GM08714 (cell line): ENCODE results near the gene SPINT2.

ENCODE experiments used
- H3K4me3 ChIP-seq: fragments of 200-500 bp; sonication (Bioruptor generic); 2 replicates; pipeline ENCODE4 v1.5.1; 2014; ENCODE audit warnings: mild to moderate bottlenecking, low read length, inconsistent platforms
- ZNF274 ChIP-seq: IDR thresholded peaks from 2 replicates; pipeline ENCODE4 v1.6.1; 2012; ENCODE audit warnings: mild to moderate bottlenecking, low read depth, low read length

The SPINT2 gene

DNA sequence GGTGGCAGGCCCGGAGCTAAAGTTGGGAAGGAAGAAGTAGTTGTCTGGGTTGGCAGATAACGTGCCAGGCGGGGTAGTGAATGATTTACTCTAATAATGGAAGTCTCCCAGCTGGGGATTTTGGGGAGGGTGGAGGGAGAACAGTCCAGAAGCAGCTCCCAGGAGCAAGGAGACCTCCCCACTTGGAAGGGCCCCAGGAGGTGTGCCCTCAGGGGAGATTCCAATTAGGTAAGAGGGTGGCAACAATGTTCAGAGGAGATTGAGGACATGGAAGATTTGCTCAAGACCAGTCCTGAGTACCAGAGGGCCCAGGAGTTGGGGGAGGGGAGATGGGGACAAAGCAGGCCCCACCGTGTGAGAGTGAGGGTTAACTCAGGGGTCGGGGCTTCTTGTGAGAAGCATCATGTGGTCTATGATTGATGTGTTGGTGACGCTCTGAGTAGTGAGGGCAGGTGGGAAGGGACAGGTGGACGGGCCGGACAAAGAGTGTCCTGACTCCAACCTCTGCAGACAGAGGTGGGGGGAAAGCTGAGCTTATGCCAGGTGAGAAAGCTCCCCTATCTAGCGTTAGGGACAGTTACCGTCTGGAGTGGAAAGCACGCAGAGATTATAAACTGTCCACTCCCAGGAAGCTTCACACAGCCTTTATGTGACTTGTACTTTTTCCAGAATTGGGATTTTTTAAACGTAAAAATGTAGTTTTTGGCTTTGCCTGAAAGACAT is 3.5 kb downstream of the SPINT2 start:
- no peak for TF ChIP-seq ZNF274
- no peak overlapping the region for H3K4me3 ChIP-seq

DNA sequence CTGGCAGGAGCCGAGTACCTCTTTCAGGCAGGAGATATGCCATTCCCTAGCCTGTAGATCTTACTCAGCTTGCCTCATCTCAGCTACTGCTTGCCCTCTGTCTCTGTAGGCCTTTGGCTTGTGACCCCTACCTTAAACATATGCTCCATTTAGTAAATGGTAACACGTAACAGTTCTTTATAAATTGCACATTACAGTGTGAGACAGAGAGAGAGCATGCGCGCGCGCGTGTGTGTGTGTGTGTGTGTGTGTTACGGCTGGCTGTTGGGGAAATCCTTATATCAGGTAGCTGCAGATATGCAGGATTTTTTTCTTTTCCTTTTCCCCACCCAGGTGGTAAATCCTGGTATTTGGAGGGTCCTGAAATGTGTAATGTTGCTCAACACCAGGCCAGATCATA is 4.2 kb downstream of the SPINT2 start:
- no peak overlapping the region for H3K4me3 ChIP-seq
- TF ChIP-seq ZNF274: no peak

DNA sequence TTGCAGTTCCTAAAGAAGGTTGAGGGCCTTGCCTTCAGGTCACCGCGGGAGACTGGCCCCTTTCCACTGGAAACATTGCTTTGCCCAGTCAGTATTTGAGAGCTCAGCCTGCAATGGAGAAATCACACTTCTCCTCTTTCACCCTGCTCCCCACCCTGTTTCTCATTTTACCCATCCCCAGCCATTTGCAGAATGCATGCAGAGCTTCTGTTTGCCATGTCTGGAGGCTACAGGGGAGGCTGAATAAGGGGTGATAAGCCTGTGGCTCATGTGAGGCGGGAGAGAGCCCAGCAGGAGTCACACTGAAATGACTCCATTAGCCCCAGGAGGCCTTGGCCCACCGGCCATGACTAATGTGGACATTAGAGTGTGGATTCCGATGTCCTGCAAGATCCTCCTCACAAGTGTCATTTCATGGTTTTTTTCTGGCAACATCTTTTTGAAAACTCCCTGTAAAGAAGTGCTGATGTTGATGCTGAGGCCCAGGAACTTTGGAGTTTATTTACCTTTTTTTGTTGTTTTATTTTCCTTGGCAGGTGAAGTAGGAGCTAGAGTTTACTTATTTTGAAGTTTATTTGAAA is 6.3 kb downstream of the SPINT2 start:
- H3K4me3 ChIP-seq: no peak overlapping the region
- no peak for TF ChIP-seq ZNF274

DNA sequence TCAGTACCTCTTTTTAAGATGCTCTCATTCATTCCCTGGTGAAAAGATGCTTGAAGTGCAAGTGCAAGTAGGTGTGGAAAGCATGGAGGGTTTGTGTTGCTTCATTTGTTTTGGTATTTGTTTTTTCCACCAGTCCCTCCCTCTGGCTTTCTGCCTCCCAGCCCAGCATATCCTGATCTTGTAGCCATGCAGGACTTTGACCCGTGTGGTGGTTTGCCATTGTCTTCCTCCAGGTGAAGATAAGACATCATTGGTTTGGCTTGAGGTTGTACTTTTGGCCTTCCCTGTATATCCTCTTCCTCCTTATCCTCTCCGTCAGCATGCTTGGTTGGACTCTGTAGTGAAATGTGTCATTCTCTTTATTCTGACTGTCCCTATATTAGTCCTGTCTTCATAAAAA is 9.1 kb downstream of the SPINT2 start:
- TF ChIP-seq ZNF274: no peak
- H3K4me3 ChIP-seq: no peak overlapping the region

DNA sequence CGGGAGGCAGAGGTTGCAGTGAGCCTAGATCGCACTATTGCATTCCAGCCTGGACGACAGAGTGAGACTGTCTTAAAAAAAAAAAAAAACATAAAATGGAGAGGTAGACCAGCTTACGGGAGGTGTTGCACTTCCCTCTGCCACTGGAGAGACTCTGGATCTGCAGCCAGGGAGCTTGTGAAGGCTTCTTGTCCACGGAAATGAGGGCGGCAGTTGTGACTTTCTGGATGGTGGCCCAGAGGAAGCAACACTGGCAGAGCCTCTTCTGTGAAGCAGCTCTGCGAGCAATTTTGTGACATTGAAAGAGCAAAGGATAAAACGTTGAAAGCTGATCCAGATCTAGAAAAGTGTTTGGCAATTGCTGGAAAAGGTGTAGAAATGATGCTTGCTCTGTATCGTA is 10.4 kb downstream of the SPINT2 start:
- no peak for TF ChIP-seq ZNF274
- no peak overlapping the region for H3K4me3 ChIP-seq

DNA sequence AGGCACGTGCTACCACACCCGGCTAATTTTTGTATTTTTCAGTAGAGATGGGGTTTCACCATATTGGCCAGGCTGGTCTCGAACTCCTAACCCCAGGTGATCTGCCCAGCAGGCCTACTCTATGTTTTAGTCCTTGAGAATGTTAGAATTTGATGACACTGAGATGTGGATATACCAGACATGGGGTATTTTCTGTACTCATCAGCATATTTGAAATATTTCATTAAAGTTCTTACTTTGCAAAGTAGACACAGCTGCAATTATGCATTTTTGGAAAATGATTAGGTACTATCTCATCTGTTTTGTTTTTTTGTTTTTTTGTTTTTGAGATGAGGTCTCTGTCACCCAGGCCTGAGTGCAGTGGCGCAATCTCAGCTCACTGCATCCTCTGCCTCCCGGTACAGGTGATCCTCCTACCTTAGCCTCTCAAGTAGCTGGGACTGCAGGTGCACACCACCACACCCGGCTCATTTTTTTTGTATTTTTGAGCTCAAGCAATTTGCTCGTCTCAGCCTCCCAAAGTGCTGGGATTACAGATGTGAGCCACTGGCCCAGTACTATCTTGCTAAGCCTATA is 12.7 kb downstream of the SPINT2 start:
- no peak for TF ChIP-seq ZNF274
- H3K4me3 ChIP-seq: no peak overlapping the region

DNA sequence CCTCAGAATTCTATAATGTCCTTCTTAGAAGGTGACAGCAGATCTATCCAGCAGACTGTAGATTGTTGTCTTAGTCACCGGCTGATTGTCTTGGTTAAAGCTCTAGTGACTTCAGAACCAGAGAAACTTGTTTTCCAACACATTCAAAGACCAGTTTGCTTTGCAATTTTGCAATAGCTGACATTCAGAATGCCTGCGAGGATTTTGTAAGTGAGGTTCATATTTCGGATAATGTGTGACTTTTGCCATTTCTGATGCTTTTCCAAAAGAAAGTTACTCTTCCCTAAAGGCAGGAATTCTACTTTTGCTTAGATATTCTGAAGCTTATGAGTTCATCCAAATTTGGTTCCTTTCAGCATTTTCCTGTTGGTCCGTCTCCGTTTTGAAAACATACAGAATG is 13.2 kb downstream of the SPINT2 start:
- no peak for TF ChIP-seq ZNF274
- H3K4me3 ChIP-seq: no peak overlapping the region

DNA sequence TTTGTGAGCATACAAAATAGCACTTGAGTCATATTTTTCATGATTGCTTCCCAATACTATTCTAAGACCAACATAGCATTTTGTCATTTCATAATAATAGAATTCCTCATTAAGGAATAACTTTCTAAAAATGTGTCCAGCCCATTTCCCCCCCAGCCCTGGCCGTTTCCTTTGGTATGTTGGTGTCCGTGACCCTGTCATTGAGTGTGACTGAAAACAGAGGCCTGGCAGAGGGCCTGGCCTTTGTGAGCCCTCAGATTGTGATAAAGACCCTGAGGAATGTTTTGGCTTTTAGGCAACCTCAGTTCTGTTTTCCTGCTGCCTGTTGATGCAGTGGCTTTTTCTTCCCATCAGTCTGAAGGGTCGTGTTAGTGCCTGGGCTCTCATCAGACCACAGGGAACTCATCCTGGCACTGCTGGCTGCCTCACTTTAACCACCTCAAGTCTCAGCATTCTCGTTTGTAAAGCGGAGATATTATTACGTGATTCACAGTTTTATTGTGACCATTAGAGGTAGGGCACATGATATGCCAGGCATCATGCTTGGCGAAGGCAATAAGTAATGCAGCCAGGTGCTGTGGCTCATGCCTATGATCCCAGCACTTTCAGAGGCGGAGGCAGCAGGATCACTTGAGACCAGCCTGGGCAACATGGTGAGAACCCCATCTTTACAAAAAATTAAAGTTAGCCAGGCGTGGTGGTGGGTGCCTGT is 13.8 kb downstream of the SPINT2 start:
- TF ChIP-seq ZNF274: no peak
- no peak overlapping the region for H3K4me3 ChIP-seq

DNA sequence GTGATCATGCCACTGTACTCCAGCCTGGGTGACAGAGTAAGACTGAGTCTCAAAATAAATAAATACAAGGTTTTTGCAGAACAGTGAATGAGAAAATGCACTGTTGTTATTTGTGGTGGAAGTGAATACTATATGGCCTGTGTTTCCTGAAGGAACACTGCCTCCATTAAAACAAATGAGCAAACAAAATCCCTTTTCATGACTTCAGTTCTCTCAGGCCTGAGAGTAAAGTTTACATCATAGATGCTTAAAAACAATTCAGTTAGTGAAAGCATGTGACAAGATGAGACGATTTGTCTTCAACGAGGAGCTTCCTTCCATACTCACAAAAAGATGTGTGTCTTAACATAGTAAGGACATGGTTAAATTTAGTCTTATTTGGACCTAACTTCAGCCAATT is 14.4 kb downstream of the SPINT2 start:
- H3K4me3 ChIP-seq: no peak overlapping the region
- TF ChIP-seq ZNF274: no peak

DNA sequence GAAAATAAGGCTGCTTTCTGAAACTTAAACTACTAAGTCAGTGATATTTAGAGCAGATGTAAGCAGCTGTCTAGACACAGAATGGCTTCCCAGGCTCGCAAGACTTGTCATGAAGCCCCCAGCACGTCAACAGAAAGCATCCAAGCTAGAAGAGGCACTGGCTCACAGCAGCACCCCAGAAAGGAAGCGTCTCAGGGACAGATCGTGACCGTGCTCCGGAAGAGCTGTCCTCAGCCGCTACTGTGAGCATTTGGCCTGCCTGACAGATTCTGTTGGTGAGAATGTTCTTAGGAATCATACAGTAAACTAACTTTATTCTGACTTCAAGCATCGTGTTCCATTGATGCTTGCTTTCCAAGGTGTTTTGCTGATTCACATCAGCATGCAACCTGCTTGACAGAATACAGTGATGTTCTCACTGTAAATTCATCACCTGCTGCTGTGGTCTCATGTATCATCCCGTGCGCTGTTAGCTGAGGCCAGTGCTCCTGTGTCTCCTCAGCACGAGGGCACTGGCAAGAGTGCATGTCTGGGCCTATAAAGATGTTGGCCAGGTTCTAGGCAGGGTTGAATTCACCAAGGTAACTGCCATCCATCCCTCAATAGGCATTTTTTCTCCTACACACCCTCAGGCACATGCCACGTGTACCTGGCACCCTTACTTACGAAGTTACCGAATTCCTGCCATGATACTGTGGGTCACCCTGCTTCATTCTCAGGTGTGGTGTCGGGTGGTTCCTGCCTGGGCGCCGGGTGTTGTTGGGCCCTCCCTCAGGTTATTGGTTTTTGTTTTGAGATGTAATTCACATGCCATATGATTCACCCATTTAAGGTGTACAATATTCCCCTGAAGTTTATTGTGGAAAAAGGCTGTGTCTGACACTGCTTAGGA is 15.9 kb downstream of the SPINT2 start:
- no peak overlapping the region for H3K4me3 ChIP-seq
- no peak for TF ChIP-seq ZNF274

DNA sequence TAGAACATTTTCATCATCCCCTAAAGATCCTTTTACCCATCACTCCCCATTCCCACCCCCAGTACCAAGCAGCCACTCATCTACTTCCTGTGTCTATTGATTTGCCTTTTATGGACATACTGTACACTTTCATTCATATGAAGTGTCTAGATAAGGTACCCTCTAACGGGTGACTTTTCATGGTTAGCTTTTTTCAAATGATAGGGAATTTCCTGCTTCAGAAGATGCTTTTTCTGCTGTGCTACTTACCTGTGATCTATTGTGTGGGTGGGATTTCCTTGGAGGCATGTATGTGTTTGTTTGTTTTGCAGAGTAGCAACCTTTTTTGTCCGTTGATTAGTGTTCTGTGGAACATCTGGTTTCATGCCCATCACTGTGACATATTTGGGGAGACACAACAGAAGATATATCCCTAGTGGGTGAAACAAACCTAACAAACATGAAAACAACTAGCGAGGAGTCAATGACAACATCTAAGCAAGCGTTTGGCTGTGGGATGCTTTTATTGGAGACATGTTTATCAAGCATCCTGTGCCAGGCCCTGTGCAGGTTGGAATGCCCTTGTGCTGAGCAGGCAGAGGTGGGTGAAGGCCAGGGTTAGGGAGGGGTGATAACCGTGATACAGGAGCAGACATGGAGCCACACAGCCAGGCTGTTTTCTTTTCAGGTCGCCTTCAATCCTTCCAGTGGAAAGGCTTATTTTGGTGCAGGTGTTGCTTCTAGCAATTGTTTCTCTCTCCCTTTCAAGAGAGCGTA is 17.6 kb downstream of the SPINT2 start:
- no peak overlapping the region for H3K4me3 ChIP-seq
- TF ChIP-seq ZNF274: no peak

DNA sequence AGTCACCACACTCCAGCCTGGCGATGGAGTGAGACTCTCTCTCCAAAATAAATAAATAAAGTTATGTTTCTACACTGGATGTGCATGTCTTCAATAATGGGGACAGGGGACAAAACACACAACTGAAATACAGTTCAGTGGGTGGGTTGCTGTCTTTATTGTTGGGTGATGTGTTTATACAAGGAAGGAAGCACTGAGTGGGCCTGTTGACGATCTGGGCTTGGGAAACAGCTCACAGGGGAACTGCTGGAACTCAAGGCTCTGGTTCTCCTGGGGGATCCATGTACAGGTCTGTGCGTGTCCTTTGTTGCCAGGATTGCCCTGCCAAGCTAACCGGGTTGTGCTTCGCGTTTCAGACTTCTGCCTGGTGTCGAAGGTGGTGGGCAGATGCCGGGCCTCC is 18.9 kb downstream of the SPINT2 start:
- no peak for TF ChIP-seq ZNF274
- no peak overlapping the region for H3K4me3 ChIP-seq

DNA sequence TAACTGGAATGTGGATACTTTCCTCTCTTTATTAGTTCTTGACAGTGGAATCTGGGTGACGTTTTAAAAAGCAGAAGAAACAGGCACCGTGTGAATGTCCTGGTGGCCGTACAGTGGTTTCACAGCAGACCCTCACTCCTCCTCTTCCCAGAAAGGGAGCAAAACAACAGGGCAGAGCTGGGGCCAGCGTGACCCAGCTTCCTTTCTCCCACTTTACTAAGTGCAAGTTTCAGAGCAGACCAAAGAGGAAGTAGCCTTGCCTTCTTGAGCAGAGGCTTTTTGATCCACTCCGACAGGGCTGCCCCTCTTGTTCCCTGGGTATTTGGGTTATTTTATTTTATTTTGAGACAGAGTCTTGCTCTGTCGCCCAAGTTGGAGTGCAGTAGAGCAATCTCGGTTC is 20.0 kb downstream of the SPINT2 start:
- TF ChIP-seq ZNF274: no peak
- H3K4me3 ChIP-seq: no peak overlapping the region
